ENCODE measurements around the gene ZBED1.
"Not testable (repeated sequence)": the region's sequence is repeated elsewhere in the genome, so short reads cannot be mapped to it uniquely, and the experiment has no call there.

The ZBED1 gene

GRCh38 chrX:2474963-2475726 is 25.6 kb downstream of the ZBED1 start:
- DNase-seq (ENCODE audit: low read depth in 2 of 2) = no peak

DNA sequence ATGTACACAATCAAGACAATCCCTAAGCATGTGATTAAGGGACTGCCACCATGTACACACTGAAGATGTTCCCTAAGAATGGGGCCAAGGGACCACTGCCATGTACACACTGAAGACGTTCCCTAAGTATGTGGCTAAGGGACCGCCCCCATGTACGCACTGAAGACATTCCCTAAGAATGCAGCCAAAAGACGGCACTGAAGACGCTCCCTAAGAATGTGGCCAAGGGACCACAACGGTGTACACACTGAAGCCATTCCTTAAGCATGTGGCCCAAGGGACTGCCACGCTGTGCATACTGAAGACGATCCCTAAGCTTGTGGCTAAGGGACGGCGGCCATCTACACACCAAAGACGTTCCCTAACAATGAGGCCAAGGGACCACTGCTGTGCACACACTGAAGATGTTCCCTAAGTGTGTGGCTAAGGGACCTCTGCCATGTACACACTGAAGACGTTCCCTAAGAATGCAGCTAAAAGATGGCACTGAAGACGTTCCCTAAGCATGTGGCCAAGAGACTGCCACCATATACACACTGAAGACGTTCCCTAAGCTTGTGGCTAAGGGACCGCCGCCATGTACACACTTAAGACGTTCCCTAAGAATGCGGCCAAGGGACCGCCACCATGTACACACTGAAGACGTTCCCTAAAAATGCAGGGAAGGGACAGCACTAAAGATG is 26.4 kb downstream of the ZBED1 start:
- no peak for DNase-seq (ENCODE audit: low read depth in 2 of 2)

- not testable (repeated sequence) for DNase-seq (ENCODE audit: low read depth in 2 of 2)
These were observed 27.7 kb downstream of the ZBED1 start for GRCh38 chrX:2473064-2473463.

GRCh38 chrX:2471641-2472040 is 29.1 kb downstream of the ZBED1 start:
- DNase-seq (ENCODE audit: low read depth in 2 of 2) = no peak

DNA sequence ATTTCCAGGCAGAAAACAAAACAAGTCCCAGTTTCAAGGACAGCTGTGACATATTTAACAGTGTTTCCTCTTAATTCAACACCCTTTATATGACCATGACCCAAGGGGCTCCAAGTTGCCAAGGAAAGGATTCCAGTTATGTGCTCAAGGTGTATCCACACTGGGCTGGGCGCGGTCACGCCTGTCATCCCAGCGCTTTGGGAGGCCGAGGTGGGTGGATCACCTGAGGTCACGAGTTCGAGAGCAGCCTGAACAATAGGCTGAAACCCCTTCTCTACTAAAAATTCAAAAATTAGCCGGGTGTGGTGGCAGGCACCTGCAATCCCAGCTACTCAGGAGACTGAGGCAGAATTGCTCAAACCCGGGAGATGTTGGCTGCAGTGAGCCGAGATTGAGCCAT is 29.6 kb downstream of the ZBED1 start:
- DNase-seq (ENCODE audit: low read depth in 2 of 2) = not testable (repeated sequence)

GRCh38 chrX:2469852-2470251 is 30.9 kb downstream of the ZBED1 start:
- DNase-seq (ENCODE audit: low read depth in 2 of 2) = not testable (repeated sequence)

DNA sequence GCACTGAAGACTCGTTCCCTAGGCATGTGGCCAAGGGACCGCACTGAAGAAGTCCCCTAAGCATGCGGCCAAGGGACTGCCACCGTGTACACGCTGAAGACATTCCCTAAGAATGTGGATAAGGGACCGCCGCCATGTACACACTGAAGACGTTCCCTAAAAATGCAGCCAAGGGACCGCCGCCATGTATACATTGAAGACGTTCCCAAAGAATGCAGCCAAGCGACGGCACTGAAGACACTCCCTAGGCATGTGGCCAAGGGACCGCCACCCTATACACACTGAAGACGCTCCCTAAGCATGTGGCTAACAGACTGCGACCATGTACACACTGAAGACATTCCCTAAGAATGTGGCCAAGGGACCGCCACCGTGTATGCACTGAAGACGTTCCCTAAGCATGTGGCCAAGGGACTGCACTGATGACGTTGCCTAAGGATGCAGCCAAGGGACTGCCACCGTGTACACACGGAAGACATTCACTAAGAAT is 31.5 kb downstream of the ZBED1 start:
- no peak for DNase-seq (ENCODE audit: low read depth in 2 of 2)

DNA sequence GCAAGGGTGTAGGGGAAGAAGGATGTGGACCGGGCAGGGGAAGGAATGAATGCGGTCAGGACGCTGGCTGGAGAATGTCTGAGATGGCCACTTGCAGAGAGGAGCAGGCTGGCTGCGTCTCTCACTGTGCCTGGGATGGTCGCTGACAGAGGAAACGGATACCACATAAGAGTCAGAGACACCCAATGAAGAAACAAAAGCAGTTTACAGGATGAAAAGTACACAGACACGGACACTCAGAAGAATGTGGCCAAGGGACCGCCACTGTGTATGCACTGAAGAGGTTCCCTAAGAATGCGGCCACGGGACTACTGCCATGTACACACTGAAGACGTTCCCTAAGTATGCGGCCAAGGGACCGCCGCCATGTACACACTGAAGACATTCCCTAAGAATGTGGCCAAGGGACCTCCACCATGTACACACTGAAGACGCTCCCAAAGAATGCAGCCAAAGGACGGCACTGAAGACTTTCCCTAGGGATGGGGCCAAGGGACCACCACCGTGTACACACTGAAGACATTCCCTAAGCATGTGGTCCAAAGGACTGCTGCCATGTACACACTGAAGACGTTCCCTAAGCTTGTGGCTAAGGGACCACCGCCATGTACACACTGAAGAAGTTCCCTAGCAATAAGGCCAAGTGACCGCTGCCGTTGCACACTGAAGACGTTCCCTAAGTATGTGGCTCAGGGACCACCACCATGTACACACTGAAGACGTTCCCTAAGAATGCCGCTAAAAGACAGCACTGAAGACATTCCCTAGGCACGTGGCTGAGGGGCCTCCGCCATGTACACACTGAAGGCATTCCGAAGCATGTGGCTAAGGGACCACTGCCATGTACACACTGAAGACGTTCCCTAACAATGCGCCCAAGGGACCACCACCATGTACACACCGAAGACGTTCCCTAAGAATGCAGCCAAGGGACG is 32.2 kb downstream of the ZBED1 start:
- DNase-seq (ENCODE audit: low read depth in 2 of 2) = no peak

- no peak for DNase-seq (ENCODE audit: low read depth in 2 of 2)
These were observed 33.7 kb downstream of the ZBED1 start for GRCh38 chrX:2466876-2467656.

DNA sequence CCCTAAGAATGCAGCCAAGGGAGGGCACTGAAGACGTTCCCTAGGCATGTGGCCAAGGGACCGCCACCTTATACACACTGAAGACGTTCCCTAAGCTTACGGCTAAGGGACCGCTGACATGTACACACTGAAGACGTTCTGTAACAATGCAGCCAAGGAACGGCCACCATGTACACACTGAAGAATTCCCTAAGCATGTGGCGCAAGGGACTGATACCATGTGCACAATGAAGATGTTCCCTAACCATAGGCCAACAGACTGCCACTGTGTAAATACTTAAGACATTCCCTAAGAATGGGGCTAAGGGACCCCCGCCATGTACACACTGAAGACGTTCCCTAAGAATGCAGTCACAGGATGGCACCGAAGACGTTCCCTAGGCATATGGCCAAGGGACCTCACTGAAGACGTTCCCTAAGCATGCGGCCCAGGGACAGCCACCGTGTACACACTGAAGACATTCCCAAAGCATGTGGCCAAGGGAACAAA is 36.1 kb downstream of the ZBED1 start:
- no peak for DNase-seq (ENCODE audit: low read depth in 2 of 2)

DNA sequence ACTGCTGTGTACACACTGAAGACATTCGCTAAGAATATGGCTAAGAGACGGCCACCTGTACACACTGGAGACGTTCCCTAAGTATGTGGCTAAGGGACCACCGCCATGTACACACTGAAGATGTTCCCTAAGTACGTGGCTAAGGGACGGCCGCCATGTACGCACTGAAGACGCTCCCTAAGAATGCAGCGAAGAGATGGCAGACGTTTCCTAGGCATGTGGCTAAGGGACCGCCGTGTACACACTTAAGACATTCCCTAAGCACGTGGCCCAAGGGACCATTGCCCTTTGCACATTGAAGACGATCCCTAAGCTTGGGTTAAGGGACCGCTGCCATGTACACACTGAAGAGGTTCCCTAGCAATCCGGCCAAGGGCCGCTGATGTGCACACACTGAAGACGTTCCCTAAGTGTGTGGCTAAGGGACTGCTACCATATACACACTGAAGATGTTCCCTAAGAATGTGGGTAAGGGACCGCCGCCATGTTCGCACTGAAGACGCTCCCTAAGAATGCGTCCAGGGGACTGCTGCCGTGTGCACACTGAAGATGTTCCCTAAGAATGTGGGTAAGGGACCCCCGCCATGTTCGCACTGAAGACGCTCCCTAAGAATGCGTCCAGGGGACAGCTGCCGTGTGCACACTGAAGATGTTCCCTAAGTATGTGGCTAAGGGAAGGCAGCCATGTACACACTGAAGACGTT is 36.7 kb downstream of the ZBED1 start:
- no peak for DNase-seq (ENCODE audit: low read depth in 2 of 2)

DNA sequence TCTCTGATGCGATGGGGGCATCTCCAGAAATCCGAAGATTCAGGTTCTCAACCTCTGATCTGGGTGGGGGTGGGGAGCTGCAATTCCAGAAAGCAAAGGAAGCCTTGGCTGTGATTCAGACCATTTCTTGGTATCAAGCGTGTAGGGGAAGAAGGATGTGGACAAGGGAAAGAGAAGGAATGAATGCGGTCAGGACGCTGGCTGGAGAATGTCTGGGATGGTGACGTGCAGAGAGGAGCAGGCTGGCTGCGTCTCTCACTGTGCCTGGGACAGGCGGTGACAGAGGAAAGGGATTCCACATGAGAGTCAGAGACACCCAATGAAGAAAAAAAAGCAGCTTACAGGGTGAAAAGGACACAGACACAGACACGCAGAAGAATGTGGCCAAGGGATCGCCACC is 37.3 kb downstream of the ZBED1 start:
- DNase-seq (ENCODE audit: low read depth in 2 of 2) = not testable (repeated sequence)

- no peak for DNase-seq (ENCODE audit: low read depth in 2 of 2)
These were observed 38.0 kb downstream of the ZBED1 start for GRCh38 chrX:2462780-2463179.

GRCh38 chrX:2462074-2462473 is 38.7 kb downstream of the ZBED1 start:
- DNase-seq (ENCODE audit: low read depth in 2 of 2) = no peak

- no peak for DNase-seq (ENCODE audit: low read depth in 2 of 2)
These were observed 39.1 kb downstream of the ZBED1 start for GRCh38 chrX:2461711-2462016.

GRCh38 chrX:2460821-2461710 is 39.7 kb downstream of the ZBED1 start:
- DNase-seq (ENCODE audit: low read depth in 2 of 2) = not testable (repeated sequence)

DNA sequence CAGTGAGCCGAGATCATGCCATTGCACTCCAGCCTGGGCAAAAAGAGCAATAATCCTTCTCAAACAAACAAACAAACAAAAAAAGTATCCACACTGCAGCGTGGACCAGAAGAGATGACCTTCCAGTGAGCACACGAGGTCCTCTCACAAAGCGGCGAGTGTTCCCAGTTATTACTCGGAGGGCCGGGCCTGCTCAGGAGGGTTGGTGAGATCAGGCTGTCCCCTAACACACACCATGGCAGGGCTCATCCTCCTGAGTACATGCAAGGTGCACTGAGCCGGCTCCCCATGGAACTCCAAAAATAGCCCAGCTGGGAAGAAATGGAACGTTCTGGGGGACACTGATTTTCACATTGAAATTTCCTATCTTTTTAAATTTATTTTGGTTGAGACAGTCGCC is 40.7 kb downstream of the ZBED1 start:
- DNase-seq (ENCODE audit: low read depth in 2 of 2) = not testable (repeated sequence)

GRCh38 chrX:2458309-2458708 is 42.5 kb downstream of the ZBED1 start:
- no peak for DNase-seq (ENCODE audit: low read depth in 2 of 2)

DNA sequence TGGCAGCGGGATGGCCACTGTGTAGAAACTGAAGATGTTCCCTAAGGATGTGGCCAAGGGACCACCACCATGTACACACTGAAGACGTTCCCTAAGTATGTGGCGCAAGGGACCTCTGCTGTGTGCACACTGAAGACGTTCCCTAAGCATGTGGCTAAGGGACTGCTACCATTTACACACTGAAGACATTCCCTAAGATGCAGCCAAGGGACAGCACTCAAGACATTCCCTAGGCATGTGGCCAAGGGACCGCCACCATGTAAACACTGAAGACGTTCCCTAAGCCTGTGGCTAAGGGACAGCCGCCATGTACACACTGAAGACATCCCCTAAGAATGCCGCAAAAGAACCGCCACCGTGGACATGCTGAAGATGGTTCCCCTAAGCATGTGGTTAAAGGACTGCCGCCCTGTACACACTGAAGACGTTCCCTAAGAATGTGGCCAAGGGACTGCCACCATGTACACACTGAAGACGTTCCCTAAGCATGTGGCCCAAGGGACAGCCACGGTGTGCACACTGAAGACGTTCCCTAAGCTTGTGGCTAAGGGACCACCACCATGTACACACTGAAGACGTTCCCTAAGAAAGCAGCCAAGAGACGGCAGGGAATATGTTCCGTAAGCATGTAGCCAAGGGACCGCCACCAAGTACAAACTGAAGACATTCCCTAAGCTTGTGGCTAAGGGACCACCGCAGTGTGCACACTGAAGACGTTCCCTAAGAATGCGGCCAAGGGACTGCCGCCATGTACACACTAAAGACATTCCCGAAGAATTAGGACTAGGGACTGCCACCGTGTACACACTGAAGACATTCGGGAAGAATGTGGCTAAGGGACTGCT is 43.3 kb downstream of the ZBED1 start:
- DNase-seq (ENCODE audit: low read depth in 2 of 2) = no peak

Data from stimulated activated CD8-positive, alpha-beta memory T cell treated with anti-CD3 and anti-CD28 coated beads, Interleukin-2, amount 100 ng/mL, for 48 hours (primary cell).